Endometrium (tissue), 2 donors: ENCODE results near the gene PSMA6.
"Not testable (repeated sequence)": the region's sequence is repeated elsewhere in the genome, so short reads cannot be mapped to it uniquely, and the experiment has no call there.

Experiments used
- FAIRE-seq: peaks from 2 replicates; lab custom pipeline; 2012; peaks lifted over from hg19 to GRCh38; lab: Jason Lieb, UNC
- donor health status: control.
- donor health status: control.

The PSMA6 gene

DNA sequence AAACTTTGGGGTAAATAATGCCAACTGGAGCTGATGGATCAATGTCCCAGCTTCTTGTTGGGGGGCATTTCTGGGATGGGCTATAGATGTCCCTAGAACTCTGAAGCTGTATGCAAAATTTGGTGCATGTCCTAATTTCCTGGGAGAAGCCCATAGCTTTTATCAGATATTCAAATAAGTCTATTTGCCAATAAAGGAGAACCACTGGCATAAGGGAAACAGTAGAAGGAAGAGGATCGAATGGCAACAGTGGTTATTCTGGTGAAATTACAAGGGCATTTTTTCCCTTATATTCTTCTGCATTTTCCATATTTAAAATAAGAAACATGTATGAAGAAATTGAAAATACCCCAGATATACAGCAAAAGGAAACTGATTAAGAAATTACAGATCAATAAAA is 34.2 kb downstream of the PSMA6 start:
- no peak for FAIRE-seq

DNA sequence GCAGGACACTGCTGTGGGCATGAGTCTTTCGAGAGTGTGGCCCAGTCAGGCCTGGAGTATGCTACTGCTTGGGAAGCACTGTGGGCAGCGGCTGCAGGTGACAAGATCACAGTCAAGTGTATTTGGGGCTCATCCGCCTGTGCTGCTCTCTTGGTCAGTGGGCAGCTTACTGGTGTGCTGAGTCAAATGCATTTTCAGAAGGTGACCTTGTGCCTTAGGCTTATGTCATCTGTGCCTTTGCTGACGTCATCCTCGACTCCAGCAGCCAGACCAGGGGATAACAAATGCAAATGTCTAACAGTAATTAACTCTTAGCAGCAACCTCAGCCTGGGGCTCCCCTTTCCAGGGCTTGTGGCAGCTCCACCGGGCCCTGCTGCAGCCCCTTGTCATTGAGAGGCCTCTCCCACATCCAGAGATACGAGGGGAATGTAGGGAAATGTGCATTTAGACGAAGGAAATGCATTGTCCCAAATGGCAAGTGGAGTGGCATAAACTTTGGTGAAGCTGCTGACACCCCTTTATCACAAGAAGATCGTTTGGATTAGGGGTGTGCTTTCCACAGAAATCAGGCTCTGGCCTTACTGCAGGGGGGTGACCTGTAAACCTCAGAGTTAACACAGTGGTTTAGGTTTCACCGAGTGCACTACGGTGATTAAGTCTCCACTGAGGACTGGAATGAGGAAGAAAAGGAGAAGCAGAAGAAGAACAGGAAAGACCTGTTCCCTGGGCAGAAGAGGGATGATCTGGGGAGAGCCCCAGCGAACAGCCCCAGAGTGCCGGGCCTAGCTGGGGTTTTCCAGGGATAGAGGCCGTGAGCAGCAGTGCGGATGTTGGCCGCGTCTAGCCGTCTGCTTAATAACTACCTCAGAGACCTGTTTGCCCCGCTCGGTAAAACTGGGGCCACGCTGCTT is 39.7 kb downstream of the PSMA6 start:
- no peak for FAIRE-seq

DNA sequence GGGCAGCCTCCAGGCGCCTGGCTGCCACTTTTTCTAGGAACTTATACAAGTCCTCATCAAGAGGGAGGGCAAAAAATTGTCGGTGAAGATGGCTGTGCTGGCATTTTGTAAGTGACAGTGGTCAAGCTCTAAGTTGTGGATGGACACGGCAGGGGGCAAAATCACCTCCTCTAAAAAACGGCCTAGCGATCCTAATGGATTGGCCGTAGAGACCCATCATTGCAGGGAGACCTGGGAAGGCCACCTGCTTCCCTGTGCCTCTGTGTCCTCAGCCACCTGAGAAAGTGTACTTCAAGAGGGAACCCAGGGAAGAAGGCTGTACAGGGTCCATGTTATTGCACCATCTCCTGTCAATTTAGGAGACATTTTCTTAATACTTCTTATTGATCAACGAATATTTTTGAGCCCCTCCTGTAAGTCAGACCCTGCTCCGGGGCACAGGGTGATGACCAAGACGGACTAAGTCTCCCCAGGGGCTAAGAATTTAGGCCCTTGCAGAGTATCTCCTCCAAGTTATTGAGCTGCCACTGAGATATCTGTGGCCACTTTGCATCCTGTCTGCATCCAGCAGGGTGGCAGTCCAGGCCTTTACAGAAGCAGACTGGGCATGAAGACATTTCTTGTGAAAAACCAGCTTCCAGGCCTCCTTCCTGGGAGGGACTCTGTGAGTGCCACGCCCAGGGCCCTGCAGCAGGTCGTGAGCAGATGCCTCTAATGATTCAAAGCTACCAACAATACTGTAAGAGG is 40.5 kb downstream of the PSMA6 start:
- FAIRE-seq = no peak

DNA sequence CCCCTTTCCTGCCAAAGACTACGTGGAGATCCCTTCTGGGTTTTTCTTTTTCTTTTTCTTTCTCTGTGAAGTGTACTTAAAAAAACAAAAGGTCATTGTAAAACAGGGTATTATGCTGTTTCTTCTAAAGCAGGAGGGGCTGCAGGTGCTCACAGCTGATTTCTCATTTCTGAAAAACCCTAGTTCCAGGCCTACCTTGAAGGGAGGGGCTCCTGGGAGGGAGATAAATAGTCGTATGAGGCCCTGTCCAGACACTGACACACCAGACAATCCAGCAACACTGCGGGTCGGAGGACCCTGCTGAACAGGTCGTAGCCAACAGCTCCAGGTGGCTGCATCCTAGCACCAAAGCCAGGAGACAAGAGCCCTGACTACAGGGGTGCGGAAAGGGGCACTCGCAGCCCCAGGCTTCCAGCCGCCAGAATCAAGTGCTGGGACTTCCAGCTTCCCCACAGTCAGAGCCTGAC is 41.1 kb downstream of the PSMA6 start:
- FAIRE-seq = no peak

DNA sequence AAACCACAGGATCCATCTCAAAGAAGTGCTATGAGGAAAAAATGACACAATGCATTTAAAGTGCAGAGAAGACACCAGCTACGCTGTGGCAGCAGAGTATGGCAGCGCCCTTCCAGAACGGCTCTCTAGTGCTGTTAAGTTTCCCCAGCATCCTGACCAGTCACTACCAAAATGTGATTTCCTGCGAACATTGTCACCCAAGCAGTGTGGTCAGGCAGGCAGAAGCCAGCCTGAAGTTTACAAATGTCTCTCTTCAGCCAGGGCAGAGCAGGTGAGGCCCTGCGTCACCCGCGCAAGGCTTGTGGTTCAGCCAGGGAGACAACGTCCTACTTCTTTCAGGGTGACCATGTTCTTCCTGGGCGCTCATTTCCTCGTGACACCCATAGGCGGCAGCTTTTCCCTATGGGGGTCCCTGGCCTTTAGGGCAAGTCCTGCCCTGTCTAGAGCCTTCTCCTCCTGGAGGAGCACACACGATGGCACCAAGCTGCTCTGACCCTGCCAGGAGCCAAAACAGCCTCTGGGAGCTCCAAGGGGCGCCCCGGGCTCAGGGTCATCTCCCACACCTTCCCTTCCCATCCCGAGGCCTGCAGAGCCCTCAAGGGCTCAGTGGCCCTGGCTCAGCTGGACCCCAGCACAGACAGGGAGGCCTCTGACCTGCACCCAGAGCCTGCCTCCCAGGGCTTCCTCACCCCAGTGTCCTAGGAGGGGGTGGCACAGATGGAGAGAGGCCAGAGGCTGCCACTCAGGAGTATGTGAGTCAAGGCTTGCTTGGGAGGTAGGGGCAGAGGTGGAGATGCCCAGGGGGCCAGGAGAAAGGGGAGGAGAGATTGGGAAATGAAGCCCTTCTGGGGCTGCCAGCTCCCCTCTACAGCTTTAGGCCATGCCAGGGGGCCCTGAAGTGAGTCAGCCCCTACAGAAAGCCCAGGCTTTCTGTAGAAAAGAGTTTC is 41.9 kb downstream of the PSMA6 start:
- FAIRE-seq = no peak

DNA sequence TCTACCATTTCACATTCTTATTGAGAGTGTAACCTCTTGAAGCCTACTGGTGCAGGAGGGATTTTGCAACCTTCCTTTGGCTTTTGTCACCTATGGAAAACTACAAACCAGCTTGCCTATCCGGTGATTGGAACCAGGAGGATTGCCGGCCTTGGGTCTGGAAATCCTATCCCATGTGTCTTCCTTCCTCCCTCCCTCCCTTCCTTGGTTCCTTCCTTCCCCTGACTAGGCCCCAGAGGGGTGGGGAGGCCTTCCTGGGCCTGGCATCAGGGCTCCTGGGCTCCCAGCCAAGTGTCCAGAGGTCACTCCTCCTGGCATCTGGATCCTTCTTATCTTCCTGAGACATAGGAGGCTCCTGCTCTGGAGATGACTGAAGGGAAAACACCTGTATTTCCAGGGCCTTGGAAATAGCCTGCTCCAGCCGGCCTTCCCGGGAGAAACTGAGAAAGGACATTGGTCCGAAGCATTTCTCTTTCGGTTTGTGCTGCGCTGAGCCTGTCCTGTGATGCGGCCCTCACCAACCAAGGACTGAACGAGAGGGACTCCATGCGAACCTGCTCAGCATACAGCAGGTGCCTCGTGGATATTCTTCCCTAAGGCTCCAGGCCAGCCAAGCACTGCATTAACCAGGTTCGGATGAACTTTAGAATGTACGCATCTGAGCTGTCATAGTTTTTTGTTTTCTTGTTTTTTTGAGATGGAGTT is 43.4 kb downstream of the PSMA6 start:
- no peak for FAIRE-seq

DNA sequence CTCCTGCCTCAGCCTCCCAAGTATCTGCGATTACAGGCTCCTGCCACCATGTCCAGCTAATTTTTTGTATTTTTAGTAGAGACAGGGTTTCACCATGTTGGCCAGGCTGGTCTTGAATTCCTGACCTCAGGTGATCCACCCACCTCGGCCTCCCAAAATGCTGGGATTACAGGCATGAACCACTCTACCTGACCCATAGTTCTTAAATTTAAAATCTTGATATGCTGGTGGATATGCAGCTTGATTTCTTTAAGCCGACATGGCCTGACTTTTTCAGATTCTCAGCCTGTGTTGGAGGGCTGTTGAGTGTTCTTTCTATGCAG is 44.0 kb downstream of the PSMA6 start:
- not testable (repeated sequence) for FAIRE-seq

DNA sequence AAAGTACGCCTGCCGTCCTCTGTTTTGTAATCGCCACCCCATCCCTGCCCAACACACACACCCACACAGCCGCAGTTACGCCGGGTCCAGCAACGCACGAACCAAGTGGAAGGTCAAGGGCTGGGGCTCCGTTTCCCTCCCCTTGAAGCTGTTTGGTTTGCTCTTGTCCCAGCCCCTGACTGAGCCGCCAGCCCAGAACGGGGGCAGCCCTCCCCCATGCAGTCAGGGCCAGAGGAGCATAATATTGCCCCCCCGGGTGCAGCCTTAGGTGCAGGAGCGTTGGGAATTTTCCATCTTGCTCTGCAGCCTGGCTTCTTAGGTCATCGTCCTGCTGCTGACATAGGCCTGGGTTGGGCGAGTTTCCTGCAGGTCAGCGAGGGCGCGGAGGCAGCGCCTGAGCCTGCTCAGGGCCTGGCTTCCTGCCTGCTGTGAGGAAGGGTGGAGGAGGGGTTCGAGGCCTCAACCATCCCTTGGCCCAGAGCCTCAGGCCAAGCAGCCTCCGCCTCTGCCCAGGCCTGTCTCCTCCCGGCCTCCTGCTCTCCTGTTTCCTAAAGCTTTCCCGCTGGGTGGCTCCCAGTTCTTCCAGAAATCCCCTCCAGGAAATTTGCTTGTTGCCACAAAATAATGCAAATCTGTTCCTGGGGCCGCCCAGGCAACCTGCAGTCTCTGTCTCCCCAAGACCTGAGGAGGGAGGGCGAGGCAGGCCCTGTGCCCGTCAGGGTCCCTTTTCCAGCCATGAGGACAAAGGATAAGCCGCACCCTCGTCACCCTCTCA is 44.5 kb downstream of the PSMA6 start:
- FAIRE-seq = no peak

DNA sequence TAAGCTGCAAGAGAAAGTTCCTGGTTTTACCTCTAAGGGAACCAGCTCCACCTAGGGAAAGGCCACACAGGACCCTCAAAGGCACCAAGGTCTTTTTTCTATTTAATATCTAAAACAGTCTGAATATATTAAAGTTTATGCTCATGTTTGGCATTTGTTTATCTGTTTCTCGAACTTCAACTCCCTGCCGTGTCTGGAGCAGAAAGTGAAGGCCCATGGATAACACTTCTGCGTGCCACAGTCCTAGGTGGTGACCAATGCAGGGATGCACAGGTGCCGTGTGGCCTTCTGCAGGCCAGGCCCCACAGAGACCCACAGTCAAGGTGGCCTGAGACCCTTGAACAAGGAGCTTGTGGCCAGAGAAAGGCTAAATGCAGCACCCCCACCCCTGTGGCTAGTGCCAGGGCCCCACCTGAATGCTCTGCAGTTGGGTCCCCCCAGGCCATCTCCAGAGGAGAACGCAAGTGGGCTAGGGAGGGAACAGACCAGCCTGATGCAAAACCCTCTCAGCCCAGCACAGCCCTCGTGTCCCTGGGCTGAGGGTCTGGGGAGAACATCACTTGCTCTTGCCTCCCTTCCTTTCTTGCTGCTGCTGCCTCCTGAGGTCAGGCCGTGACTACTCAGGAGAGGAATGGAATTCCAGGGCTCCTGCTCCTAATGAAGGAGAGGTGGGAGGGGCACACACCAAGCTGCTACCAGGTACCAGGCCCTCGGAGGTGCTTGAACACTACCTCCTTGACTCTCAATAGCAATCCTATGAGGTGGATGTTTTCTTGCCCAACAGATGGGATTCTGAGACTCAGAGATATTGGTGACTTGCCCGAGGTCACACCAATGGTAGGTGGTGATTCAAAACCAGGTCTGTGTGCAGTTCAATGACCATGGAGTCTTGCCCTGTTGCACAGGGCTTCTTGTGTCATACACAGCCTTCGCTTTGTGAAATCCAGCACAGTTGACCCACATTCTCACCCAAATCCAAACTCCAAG is 45.4 kb downstream of the PSMA6 start:
- no peak for FAIRE-seq

DNA sequence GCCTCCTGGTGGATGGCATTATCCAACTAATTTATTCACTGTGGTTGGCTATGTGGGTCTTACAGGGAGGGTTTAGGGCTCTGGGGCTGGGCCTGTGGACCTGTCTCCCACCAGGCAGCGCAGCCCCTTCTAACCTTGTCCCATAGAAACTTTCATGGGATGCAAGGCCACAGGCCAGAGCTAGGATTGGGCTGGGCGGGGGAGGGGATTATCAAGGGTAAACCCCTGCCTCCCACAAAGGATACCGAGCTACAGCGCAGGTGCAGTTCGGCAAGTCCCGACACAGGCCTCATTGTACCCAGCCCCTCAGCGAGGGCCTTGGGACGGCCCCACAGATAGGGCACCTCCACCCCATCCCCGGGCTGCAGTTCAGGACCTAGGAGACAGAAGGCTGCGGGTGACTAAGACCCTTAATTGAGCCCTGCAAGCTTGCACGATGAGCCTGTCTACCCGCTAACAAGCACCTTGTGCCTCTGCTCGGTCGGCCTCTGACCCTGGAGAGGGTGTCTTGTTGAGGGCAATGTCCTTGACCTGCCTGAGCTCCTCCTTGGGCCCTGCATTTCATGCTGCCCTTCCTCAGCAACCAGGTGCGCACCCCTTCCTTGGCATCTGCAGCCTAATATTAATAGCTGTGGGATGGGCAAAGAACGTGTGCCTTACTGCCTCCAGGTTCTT is 46.7 kb downstream of the PSMA6 start:
- no peak for FAIRE-seq

DNA sequence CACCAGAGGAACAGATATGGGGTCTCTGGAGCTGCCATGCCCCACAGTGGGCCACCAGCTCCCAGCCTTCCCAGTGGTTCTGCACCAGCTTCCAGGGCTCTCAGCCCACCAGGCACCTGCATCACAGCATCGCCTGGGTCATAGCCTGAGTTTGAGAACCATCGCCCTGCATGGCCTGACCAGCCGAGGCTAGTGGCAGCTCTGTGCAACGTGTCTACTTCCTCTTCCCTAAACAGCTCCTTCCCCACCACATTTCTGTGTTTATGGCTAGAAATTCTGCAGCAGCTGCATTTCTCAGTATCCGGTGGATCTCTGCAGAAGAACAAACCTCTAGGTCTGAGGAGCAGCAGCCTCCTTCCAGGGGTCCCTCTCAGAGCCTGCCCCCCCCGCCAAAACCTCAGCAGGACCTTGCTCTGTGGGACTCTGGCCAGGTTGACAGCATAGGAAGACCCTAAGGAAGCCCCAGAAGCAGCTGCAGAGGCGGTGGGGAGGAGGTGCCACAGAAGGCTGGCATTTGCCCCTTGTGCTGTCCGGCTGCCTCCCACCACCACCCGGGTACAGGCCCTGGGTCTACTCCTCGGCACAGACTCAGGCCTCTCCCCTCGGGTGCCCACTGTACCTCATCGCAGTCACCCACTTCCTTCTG is 47.7 kb downstream of the PSMA6 start:
- no peak for FAIRE-seq

DNA sequence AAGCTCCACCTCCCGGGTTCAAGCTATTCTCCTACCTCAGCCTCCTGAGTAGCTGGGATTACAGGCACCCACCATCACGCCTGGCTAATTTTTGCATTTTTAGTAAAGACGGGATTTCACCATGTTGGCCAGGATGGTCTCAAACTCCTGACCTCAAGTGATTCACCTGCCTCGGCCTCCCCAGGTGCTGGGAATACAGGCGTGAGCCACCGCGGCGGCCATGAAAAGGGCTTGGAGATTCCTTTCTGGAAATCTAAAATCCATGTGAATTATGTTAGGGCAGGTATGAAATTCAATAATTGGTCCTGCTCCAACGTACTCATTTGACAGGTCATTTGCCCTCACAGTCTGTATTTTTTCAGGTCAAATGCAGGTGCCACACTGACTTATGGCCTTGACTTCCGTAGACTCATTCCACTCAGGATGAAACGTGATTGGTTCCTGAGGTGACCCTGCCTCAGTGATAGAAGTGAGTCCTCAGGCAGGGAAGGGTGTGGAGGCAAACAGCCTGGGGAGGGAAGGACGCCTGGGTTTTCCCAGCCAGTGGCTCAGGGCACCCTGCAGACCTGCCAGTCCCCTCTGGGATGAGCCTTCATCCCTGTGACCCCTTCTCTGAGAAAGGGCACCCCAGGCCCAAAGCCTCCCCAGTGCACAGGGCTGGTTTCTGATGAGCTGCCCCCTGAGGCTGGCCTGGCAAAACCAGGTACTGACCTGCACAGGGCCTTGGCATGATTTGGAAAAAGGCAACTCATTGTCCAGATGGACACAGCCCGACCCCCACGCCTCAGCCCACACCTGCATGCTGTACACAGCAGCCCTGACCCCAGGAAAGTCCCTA is 48.7 kb downstream of the PSMA6 start:
- no peak for FAIRE-seq

DNA sequence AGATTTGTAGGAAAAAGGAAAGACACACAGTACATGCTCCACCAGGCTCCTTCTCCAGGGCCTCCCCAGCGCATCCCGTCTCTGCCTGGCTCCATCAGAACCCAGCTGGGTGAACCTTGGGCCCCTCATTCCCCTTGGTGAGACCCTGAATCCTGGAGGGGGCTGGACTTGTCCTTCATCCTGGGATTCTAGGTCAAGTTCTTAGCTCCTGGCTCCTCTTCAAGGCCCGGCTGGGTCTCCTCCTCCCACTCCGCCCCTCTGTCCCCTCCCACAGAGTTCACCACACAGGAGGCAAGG is 49.2 kb downstream of the PSMA6 start:
- FAIRE-seq = no peak

DNA sequence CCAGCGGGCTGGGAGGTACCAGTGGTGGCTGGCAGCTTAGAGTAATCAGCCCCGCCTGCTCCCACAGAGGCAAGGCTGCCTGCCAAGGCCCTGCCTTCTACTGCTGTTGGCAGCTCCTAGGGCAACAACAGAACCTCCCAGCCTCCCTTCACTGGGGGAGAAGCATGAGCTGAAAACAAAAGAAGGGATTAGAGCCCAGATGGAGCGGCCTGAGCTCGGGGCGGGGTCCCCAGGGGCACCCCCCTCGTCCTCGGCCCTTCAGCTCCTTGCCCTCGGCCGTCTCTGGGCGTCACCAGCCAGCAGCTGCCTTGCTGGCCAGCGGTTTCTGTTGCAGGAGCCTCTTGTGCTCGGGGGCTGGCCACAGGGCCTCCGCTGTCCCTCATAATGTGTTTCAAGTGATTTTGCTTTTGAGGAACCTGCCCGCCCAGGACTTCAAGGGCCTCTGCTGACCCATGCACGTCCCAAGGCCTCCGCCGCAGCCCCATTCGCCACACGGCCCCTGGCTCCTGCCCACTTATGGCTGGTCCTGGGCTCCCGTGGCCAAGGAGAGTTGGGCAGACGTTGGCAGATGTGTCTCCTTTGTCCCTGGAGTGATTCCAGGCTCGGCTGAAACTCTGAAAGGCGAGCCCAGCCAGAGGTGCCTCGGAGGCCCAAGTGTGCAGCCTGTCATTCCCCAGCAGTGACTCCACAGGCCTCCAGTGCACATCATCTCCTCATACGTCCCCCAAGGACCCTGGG is 49.7 kb downstream of the PSMA6 start:
- FAIRE-seq = no peak

DNA sequence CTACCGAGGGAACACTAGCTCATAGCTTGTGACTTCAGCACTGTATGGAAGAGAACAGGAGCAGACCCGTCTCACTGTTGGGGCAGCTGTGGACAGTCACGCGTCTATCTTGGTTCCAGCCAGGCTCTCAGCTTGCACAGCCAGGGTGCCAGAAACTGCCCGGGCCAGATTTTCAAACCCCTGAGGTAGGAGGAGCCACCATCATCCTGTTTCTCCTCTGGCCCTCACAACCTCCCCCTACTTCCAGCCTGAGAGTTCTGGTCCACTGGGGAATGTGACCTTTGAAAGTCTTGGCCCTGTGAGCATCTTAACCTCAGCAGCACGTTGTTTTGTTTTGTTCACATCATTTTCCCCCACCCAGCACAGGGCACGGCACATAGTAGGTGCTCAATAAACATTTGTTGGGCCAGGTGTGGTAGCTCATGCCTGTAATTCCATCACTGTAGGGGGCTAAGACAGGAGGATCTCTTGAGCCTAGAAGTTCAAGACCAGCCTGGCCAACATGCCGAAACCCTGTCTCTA is 50.4 kb downstream of the PSMA6 start:
- no peak for FAIRE-seq

DNA sequence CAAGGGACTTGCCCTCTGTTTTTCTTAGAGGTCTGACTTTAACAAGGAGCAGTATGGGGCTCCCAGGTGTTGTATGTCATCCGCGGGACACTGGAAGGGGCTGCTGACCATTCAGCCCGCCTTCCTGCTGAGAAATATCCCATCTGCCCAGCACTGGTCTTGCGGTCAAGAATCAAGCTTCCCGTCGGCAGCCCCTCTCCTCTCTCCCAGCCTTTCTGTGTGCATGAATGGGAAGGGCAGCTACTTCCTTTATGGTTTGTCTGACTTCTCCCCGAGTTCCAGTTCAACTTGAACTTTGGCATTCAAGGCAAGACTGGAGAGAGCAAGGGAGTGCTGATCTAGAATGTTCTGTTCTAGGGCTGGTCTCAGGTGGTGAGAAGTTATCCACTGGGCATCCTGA is 51.5 kb downstream of the PSMA6 start:
- no peak for FAIRE-seq
